ENCODE data around the gene UBE2U.

- TF ChIP-seq POLR2A (IDR thresholded peaks at IDR 0.05) (no peak), CTCF (IDR thresholded peaks at IDR 0.05) (no peak), EP300 (IDR thresholded peaks at IDR 0.05) (no peak), POLR2AphosphoS5 (IDR thresholded peaks at IDR 0.05) (no peak)
Observed at GRCh38 chr1:64196074-64196870, 7.2 kb upstream of the UBE2U start.

All from gastroesophageal sphincter (tissue), 3 donors.